HEK293 (cell line): ENCODE measurements around the gene ANKFN1.
A peak's percentile ranks its signal among the peaks of the same experiment; 100 is the strongest.

Experiments used
- CTCF ChIA-PET: fragments of 350-600 bp; formaldehyde crosslinking; extraction: SDS; loops from one replicate; lab custom pipeline; 2021; ENCODE audit warnings: antibody characterized with exemption; lab: Yijun Ruan, JAX
- POLR2A ChIA-PET: fragments of 300-600 bp; formaldehyde crosslinking; extraction: SDS; loops from one replicate; lab custom pipeline; 2020; ENCODE audit warnings: antibody characterized with exemption, inconsistent platforms; lab: Yijun Ruan, JAX
- H3K27ac ChIP-seq: fragments of 200-500 bp; sonication (Bioruptor generic); 2 replicates; pipeline ENCODE4 v1.5.1; 2014; ENCODE audit warnings: low read depth, low read length, control low read depth, inconsistent platforms; ENCODE audit errors: extremely low read depth
- H3K36me3 ChIP-seq, 2 experiments: fragments of 200-500 bp in 1 of 2; sonication (Bioruptor generic) in 1 of 2; 1 replicate in 1 of 2; 2 replicates in 1 of 2; pipeline ENCODE4 v1.5.1; 2014 to 2017; ENCODE audit warnings: inconsistent platforms in 2 of 2, low read length in 2 of 2; ENCODE audit not compliant: control insufficient read depth in 2 of 2, insufficient read depth in 1 of 2
- H3K4me1 ChIP-seq: fragments of 200-500 bp; sonication (Bioruptor generic); 2 replicates; pipeline ENCODE4 v1.5.1; 2014; ENCODE audit warnings: mild to moderate bottlenecking, low read length, inconsistent platforms; ENCODE audit not compliant: control insufficient read depth, insufficient read depth
- H3K4me3 ChIP-seq: 2 replicates; pipeline ENCODE4 v1.5.1; 2011; ENCODE audit warnings: low read depth, mild to moderate bottlenecking, control low read depth, low read length, moderate library complexity
- H3K9me3 ChIP-seq: fragments of 200-500 bp; sonication (Bioruptor generic); 2 replicates; pipeline ENCODE4 v1.5.1; 2014; ENCODE audit warnings: low read depth, low read length, inconsistent platforms; ENCODE audit not compliant: control insufficient read depth, insufficient read depth
- CTCF ChIP-seq: fragments of 450-650 bp; formaldehyde crosslinking; IDR thresholded peaks from 2 replicates; pipeline ENCODE4 v1.5.1; 2016; ENCODE audit warnings: missing biosample characterization, missing genetic modification characterization
- FEZF1 ChIP-seq: fragments of 450-650 bp; formaldehyde crosslinking; IDR thresholded peaks from 2 replicates; pipeline ENCODE4 v1.5.1; 2016; ENCODE audit warnings: missing biosample characterization, missing genetic modification characterization
- IKZF3 ChIP-seq: fragments of 450-650 bp; IDR thresholded peaks from 2 replicates; pipeline ENCODE4 v1.5.0; 2018; ENCODE audit warnings: missing biosample characterization, mild to moderate bottlenecking, missing genetic modification characterization, moderate library complexity
- KLF16 ChIP-seq: fragments of 450-650 bp; formaldehyde crosslinking; IDR thresholded peaks from 2 replicates; pipeline ENCODE4 v1.5.1; 2017; ENCODE audit warnings: missing biosample characterization, missing genetic modification characterization
- KLF7 ChIP-seq: fragments of 450-650 bp; formaldehyde crosslinking; IDR thresholded peaks from 2 replicates; pipeline ENCODE4 v1.5.1; 2016; ENCODE audit warnings: missing biosample characterization, missing genetic modification characterization, borderline replicate concordance
- PATZ1 ChIP-seq: fragments of 450-650 bp; formaldehyde crosslinking; IDR thresholded peaks from 2 replicates; pipeline ENCODE4 v1.5.1; 2016; ENCODE audit warnings: missing biosample characterization, missing genetic modification characterization
- WT1 ChIP-seq: fragments of 450-650 bp; formaldehyde crosslinking; IDR thresholded peaks from 2 replicates; pipeline ENCODE4 v1.5.1; 2016; ENCODE audit warnings: missing biosample characterization, missing genetic modification characterization
- ZBTB17 ChIP-seq: fragments of 450-650 bp; formaldehyde crosslinking; IDR thresholded peaks from 2 replicates; pipeline ENCODE4 v1.5.1; 2016; ENCODE audit warnings: missing biosample characterization, missing genetic modification characterization
- ZBTB8A ChIP-seq: fragments of 450-650 bp; formaldehyde crosslinking; IDR thresholded peaks from 2 replicates; pipeline ENCODE4 v1.5.1; 2016; ENCODE audit warnings: missing biosample characterization, missing genetic modification characterization
- ZNF132 ChIP-seq: fragments of 450-650 bp; formaldehyde crosslinking; IDR thresholded peaks from 2 replicates; pipeline ENCODE4 v1.5.1; 2017; ENCODE audit warnings: missing biosample characterization, missing genetic modification characterization, borderline replicate concordance
- ZNF157 ChIP-seq: fragments of 450-650 bp; formaldehyde crosslinking; IDR thresholded peaks from 2 replicates; pipeline ENCODE4 v1.5.1; 2016; ENCODE audit warnings: missing biosample characterization, missing genetic modification characterization
- ZNF223 ChIP-seq: fragments of 450-650 bp; formaldehyde crosslinking; IDR thresholded peaks from 2 replicates; pipeline ENCODE4 v1.5.1; 2016; ENCODE audit warnings: missing biosample characterization, missing genetic modification characterization
- ZNF302 ChIP-seq: fragments of 450-650 bp; formaldehyde crosslinking; IDR thresholded peaks from 2 replicates; pipeline ENCODE4 v1.5.1; 2016; ENCODE audit warnings: missing biosample characterization, missing genetic modification characterization, low read depth
- ZNF501 ChIP-seq: fragments of 450-650 bp; formaldehyde crosslinking; IDR thresholded peaks from 2 replicates; pipeline ENCODE4 v1.5.1; 2016; ENCODE audit warnings: missing biosample characterization, missing genetic modification characterization
- ZNF544 ChIP-seq: fragments of 450-650 bp; formaldehyde crosslinking; IDR thresholded peaks from 2 replicates; pipeline ENCODE4 v1.5.0; 2017; ENCODE audit warnings: missing biosample characterization, missing genetic modification characterization
- ZNF561 ChIP-seq: fragments of 450-650 bp; IDR thresholded peaks from 2 replicates; pipeline ENCODE4 v1.5.1; 2018; ENCODE audit warnings: missing biosample characterization, missing genetic modification characterization, borderline replicate concordance
- ZNF621 ChIP-seq: fragments of 450-650 bp; formaldehyde crosslinking; IDR thresholded peaks from 2 replicates; pipeline ENCODE4 v1.5.1; 2017; ENCODE audit warnings: missing biosample characterization, missing genetic modification characterization
- ZNF677 ChIP-seq: fragments of 450-650 bp; IDR thresholded peaks from 2 replicates; pipeline ENCODE4 v1.5.0; 2018; ENCODE audit warnings: missing biosample characterization, mild to moderate bottlenecking, missing genetic modification characterization, moderate library complexity
- ZNF768 ChIP-seq: fragments of 450-650 bp; formaldehyde crosslinking; IDR thresholded peaks from 2 replicates; pipeline ENCODE4 v1.5.1; 2018; ENCODE audit warnings: missing biosample characterization, mild to moderate bottlenecking, missing genetic modification characterization
- TF ChIP-seq, protein P1 (sequence below): fragments of 450-650 bp; formaldehyde crosslinking; IDR thresholded peaks from 2 replicates; pipeline ENCODE4 v1.5.1; 2016; ENCODE audit warnings: missing biosample characterization, missing genetic modification characterization
- TF ChIP-seq, protein P2 (sequence below): fragments of 450-650 bp; formaldehyde crosslinking; IDR thresholded peaks from 2 replicates; pipeline ENCODE4 v1.5.1; 2016; ENCODE audit warnings: missing biosample characterization, missing genetic modification characterization
- TF ChIP-seq, protein P3 (sequence below): sonication (generic); formaldehyde crosslinking; IDR thresholded peaks from 2 replicates; pipeline ENCODE4 v1.8.1; 2022; ENCODE audit warnings: mild to moderate bottlenecking, moderate library complexity, missing genetic modification reagents

ANKFN1 gene

GRCh38 chr17:56160422-56160821 is 7.1 kb downstream of the ANKFN1 start:
- ChIA-PET CTCF (interaction anchor here (0.5 to 0.6 kb wide), 2 partner anchors 318 to 519 kb away, joined by 3 to 4 read pairs; no protein-coding TSS in a partner anchor), POLR2A (no interaction called here)
- H3K9me3 ChIP-seq = no peaks in the 10 kb centered on the region
- peaks cover 14% of the 10 kb centered on the region for H3K4me1 ChIP-seq
- peak overlapping the region; percentile 53; the same call in 1 of the 2 replicates for H3K27ac ChIP-seq
- H3K4me3 ChIP-seq = no peak overlapping the region
- TF ChIP-seq, protein P1, sequence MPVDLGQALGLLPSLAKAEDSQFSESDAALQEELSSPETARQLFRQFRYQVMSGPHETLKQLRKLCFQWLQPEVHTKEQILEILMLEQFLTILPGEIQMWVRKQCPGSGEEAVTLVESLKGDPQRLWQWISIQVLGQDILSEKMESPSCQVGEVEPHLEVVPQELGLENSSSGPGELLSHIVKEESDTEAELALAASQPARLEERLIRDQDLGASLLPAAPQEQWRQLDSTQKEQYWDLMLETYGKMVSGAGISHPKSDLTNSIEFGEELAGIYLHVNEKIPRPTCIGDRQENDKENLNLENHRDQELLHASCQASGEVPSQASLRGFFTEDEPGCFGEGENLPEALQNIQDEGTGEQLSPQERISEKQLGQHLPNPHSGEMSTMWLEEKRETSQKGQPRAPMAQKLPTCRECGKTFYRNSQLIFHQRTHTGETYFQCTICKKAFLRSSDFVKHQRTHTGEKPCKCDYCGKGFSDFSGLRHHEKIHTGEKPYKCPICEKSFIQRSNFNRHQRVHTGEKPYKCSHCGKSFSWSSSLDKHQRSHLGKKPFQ (tag by site-specific recombination) = no peak
- TF ChIP-seq FEZF1 (tag by site-specific recombination) = no peak
- no peak for TF ChIP-seq CTCF (tag by site-specific recombination)
- no peak for TF ChIP-seq ZNF677
- no peak for TF ChIP-seq ZNF561 (tag by site-specific recombination)
- no peak for TF ChIP-seq WT1 (tag by site-specific recombination)
- TF ChIP-seq, protein P2, sequence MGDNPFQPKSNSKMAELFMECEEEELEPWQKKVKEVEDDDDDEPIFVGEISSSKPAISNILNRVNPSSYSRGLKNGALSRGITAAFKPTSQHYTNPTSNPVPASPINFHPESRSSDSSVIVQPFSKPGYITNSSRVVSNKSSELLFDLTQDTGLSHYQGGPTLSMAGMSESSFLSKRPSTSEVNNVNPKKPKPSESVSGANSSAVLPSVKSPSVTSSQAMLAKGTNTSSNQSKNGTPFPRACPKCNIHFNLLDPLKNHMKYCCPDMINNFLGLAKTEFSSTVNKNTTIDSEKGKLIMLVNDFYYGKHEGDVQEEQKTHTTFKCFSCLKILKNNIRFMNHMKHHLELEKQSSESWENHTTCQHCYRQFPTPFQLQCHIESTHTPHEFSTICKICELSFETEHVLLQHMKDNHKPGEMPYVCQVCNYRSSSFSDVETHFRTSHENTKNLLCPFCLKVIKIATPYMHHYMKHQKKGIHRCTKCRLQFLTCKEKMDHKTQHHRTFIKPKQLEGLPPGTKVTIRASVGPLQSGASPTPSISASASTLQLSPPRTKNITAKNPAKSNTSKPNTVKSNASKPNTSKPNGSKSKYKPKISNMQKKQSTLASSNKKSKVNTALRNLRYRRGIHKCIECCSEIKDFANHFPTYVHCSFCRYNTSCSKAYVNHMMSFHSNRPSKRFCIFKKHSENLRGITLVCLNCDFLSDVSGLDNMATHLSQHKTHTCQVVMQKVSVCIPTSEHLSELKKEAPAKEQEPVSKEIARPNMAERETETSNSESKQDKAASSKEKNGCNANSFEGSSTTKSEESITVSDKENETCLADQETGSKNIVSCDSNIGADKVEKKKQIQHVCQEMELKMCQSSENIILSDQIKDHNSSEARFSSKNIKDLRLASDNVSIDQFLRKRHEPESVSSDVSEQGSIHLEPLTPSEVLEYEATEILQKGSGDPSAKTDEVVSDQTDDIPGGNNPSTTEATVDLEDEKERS (tag by site-specific recombination) = no peak
- no peak for TF ChIP-seq ZNF223 (tag by site-specific recombination)
- H3K36me3 ChIP-seq = no peaks in the 10 kb centered on the region

GRCh38 chr17:56165072-56165641 is 11.9 kb downstream of the ANKFN1 start:
- CTCF ChIA-PET = no interaction called here
- no peaks in the 10 kb centered on the region for H3K9me3 ChIP-seq
- no peaks in the 10 kb centered on the region for H3K36me3 ChIP-seq
- no peak overlapping the region for H3K4me3 ChIP-seq
- H3K4me1 ChIP-seq = peaks cover 5% of the 10 kb centered on the region
- H3K27ac ChIP-seq = no peak overlapping the region
- POLR2A ChIA-PET = no interaction called here
- TF ChIP-seq ZBTB8A (no peak), ZNF132 (no peak), ZNF501 (tag by site-specific recombination) (no peak), PATZ1 (tag by site-specific recombination) (no peak), ZNF157 (tag by site-specific recombination) (no peak)

DNA sequence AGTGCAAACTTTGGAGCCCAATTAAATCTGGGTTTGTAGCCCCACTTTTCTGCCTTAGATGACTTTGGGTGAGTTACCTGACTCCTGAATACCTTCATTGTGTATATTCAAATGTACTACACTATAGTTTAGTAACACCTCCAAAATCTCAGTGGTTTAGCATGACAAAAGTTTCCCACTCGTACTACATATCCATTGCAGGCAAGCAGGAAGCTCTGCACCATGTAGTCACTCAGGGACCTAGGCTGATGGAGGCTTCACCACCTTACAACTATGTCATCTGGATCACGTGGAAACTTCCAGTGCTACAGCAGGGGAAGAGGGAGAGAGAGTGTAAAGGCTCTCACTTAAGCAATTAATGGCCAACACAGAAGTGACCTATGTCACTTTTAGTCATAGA is 14.2 kb downstream of the ANKFN1 start:
- POLR2A ChIA-PET = no interaction called here
- H3K4me3 ChIP-seq = no peak overlapping the region
- no peaks in the 10 kb centered on the region for H3K9me3 ChIP-seq
- H3K27ac ChIP-seq = no peak overlapping the region
- no peaks in the 10 kb centered on the region for H3K36me3 ChIP-seq
- no peaks in the 10 kb centered on the region for H3K4me1 ChIP-seq
- CTCF ChIA-PET = no interaction called here
- TF ChIP-seq ZNF768 (tag by site-specific recombination) (no peak), KLF16 (tag by site-specific recombination) (no peak), ZNF302 (tag by site-specific recombination) (no peak), ZNF561 (tag by site-specific recombination) (no peak), ZBTB17 (tag by site-specific recombination) (no peak), ZNF544 (tag by site-specific recombination) (no peak), ZNF621 (tag by site-specific recombination) (no peak), KLF7 (tag by site-specific recombination) (no peak), IKZF3 (tag by site-specific recombination) (no peak)
- TF ChIP-seq, protein P3, sequence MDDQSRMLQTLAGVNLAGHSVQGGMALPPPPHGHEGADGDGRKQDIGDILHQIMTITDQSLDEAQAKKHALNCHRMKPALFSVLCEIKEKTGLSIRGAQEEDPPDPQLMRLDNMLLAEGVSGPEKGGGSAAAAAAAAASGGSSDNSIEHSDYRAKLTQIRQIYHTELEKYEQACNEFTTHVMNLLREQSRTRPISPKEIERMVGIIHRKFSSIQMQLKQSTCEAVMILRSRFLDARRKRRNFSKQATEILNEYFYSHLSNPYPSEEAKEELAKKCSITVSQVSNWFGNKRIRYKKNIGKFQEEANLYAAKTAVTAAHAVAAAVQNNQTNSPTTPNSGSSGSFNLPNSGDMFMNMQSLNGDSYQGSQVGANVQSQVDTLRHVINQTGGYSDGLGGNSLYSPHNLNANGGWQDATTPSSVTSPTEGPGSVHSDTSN (CRISPR knock-in tag) = no peak
